GM04503 (cell line): ENCODE measurements around the gene NACA2.

Experiments
- DNase-seq: peaks from one replicate; pipeline ENCODE4 v3.0.0-alpha.2; 2012; ENCODE audit warnings: low read depth

The NACA2 gene

GRCh38 chr17:61545335-61545938 is 45.6 kb downstream of the NACA2 start:
- DNase-seq: no peak

DNA sequence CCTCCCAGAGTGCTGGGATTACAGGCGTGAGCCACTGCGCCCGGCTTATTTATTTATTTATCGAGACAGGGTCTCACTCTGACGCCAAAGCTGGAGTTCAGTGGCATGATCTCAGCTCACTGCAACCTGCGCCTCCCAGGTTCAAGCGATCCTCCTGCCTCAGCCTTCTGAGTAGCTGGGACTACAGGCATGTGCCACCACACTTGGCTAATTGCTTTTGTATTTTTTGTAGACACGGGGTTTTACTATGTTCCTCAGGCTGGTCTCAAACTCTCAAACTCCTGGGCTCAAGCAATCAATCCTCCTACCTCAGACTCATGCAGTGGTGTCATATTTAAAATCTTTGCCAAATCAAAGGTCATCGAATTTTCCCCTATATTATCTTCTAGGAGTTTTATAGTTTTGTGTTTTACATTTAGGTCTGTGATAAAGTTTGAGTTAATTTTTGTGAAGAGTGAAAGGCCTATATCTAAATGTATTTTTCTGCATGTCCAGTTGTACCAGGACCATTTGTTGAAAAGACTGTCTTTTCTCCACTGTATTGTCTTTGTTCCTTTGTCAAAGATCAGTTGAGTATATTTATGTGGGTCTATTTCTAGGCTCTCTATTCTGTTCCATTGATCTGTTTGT is 47.1 kb downstream of the NACA2 start:
- DNase-seq: no peak

- DNase-seq: no peak
These were observed 49.0 kb downstream of the NACA2 start for GRCh38 chr17:61542027-61542426.

DNA sequence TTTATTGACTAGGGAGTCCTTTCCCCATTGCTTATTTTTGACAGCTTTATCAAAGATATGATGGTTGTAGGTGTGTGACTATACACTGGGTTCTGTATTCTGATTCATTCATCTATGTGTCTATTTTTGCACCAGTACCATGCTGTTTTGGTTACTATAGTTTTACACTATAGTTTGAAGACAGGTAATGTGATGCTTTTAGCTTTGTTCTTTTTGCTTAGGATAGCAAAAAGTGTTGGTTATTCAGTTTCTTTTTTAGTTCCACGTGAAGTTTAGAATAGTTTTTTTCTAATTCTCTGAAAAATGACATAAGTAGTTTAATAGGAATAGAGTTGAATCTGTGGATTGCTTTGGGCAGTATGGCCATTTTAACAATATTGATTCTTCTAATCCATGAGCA is 50.1 kb downstream of the NACA2 start:
- no peak for DNase-seq
